Skin of body (tissue), 2 donors: ENCODE measurements around the gene CPAMD8. TPM values are rescaled to one million over a fixed set of nuclear protein-coding genes. Genes with fewer than 3 reads are reported as not detected.

ENCODE experiments used
- small RNA-seq: library from RNA; depleted of rRNA; stranded (forward); fragments of <200 nt; gene quantifications from one replicate; pipeline ENCODE3, GENCODE V24; 2014; ENCODE audit warnings: low replicate concordance
- total RNA-seq: library from RNA; depleted of rRNA; stranded (reverse); fragments of >200 nt; gene quantifications from one replicate; pipeline ENCODE4 v1.2.3, GENCODE V29; 2014

CPAMD8 gene
- total RNA-seq, 1 donor from 2014 or later, result 4.0 TPM

Small RNA genes within 50 kb of the gene (small RNA-seq; reads per million reads assigned to genes)
- gene RN7SL823P (not detected), gene RN7SL835P (not detected)

Other genes starting within 250 kb of the CPAMD8 start
- gene SIN3B, start 197.4 kb downstream of the CPAMD8 start, total RNA-seq, result 47.8 TPM
- 0.49 TPM for gene F2RL3, start 137.8 kb downstream of the CPAMD8 start, total RNA-seq
- 4.5 TPM for gene HAUS8, start 48.6 kb upstream of the CPAMD8 start, total RNA-seq
- gene MYO9B, start 49.0 kb upstream of the CPAMD8 start, total RNA-seq, result 27.5 TPM
- gene USE1, start 188.5 kb upstream of the CPAMD8 start, total RNA-seq, result 13.2 TPM
- 3.7 TPM for gene OCEL1, start 199.4 kb upstream of the CPAMD8 start, total RNA-seq
- 14.4 TPM for gene NR2F6, start 219.1 kb upstream of the CPAMD8 start, total RNA-seq
- gene USHBP1, start 237.9 kb upstream of the CPAMD8 start, total RNA-seq, result 2.0 TPM
- 43.6 TPM for gene BABAM1, start 240.6 kb upstream of the CPAMD8 start, total RNA-seq